K562 (cell line): ENCODE results near the gene WNK2. TPM values are rescaled to one million over a fixed set of nuclear protein-coding genes. Genes with fewer than 3 reads are reported as not detected.

Experiments
- CAMTA2 ChIP-seq: fragments of 250-450 bp; sonication (Bioruptor Pico); conservative IDR thresholded peaks from 2 replicates; pipeline ENCODE4 v1.5.1; 2022
- PHF8 ChIP-seq: fragments of 200-600 bp; sonication (generic); IDR thresholded peaks from 2 replicates; pipeline ENCODE4 v1.6.1; 2012; ENCODE audit warnings: mixed run types, mild to moderate bottlenecking, inconsistent platforms, low read length, moderate library complexity, borderline replicate concordance
- POLR2AphosphoS2 ChIP-seq: IDR thresholded peaks from 2 replicates; pipeline ENCODE4 v1.6.1; 2012; ENCODE audit warnings: low read length, improper control_type of control experiment
- RBM25 ChIP-seq: fragments of 200-400 bp; formaldehyde crosslinking; IDR thresholded peaks from 2 replicates; pipeline ENCODE4 v1.6.1; 2018; ENCODE audit warnings: low read length, low read depth, moderate library complexity; ENCODE audit not compliant: severe bottlenecking
- RBM39 ChIP-seq: fragments of 200-400 bp; formaldehyde crosslinking; optimal IDR thresholded peaks from 2 replicates; pipeline ENCODE3; 2018; ENCODE audit warnings: low read depth, low read length
- SMC3 ChIP-seq: conservative IDR thresholded peaks from 2 replicates; pipeline ENCODE4 v1.6.1; 2011; ENCODE audit warnings: low read depth, low read length, improper control_type of control experiment; ENCODE audit not compliant: insufficient read depth
- TEAD4 ChIP-seq, 2 experiments: sonication (generic) in 1 of 2; formaldehyde crosslinking in 1 of 2; IDR thresholded peaks; 2 replicates each; pipeline versions ENCODE4 v1.6.1 to v1.8.0; 2012 to 2022; ENCODE audit warnings: borderline replicate concordance in 1 of 2, inconsistent platforms in 1 of 2, low read length in 1 of 2, mild to moderate bottlenecking in 1 of 2, missing genetic modification reagents in 1 of 2
- polyA plus RNA-seq, 8 experiments: library from polyadenylated mRNA; depleted of rRNA in 4 of 8; stranded (reverse) in 5 of 8; unstranded in 3 of 8; fragments of >200 nt; fragmentation: Nextera tagmentation in 2 of 8; fragmentation: Illumina TruSeq in 1 of 8; extraction: Ambion mirVana in 2 of 8; extraction: Trizol in 1 of 8; gene quantifications; 2 replicates each; pipeline versions ENCODE4 v1.2.1 to v1.2.3, GENCODE V29; 2011 to 2014; ENCODE audit warnings: inconsistent platforms in 1 of 8, missing spikeins in 1 of 8
- total RNA-seq, 7 experiments: library from RNA; depleted of rRNA in 6 of 7; stranded (reverse); fragments of >200 nt in 6 of 7; fragmentation: Illumina TruSeq in 2 of 7; extraction: Trizol in 2 of 7; gene quantifications; 2 replicates each; pipeline versions ENCODE4 v1.2.1 to v1.2.3, GENCODE V29; 2011 to 2021; ENCODE audit warnings: low replicate concordance in 1 of 7
- TF ChIP-seq, protein P1 (sequence below): fragments of 450-650 bp; IDR thresholded peaks from 2 replicates; pipeline ENCODE4 v1.6.1; 2016; ENCODE audit warnings: mild to moderate bottlenecking, moderate library complexity
- TF ChIP-seq, protein P2 (sequence below): sonication (generic); formaldehyde crosslinking; IDR thresholded peaks from 2 replicates; pipeline ENCODE4 v1.9.0; 2022; ENCODE audit warnings: mild to moderate bottlenecking, missing genetic modification reagents
- TF ChIP-seq, protein P3 (sequence below): fragments of 450-650 bp; IDR thresholded peaks from 2 replicates; pipeline ENCODE4 v1.6.1; 2016
- TF ChIP-seq, protein P4 (sequence below): fragments of 450-650 bp; formaldehyde crosslinking; IDR thresholded peaks from 2 replicates; pipeline ENCODE4 v1.4.0; 2020; ENCODE audit warnings: mild to moderate bottlenecking, moderate library complexity

WNK2 gene
- total and polyA plus RNA-seq, 9 of the 15 experiments (the other 6 are each of a cell fraction or from before 2014, with no cell fraction given) = 0.36 to 3.3 (median 0.64) TPM; not detected in 2

DNA sequence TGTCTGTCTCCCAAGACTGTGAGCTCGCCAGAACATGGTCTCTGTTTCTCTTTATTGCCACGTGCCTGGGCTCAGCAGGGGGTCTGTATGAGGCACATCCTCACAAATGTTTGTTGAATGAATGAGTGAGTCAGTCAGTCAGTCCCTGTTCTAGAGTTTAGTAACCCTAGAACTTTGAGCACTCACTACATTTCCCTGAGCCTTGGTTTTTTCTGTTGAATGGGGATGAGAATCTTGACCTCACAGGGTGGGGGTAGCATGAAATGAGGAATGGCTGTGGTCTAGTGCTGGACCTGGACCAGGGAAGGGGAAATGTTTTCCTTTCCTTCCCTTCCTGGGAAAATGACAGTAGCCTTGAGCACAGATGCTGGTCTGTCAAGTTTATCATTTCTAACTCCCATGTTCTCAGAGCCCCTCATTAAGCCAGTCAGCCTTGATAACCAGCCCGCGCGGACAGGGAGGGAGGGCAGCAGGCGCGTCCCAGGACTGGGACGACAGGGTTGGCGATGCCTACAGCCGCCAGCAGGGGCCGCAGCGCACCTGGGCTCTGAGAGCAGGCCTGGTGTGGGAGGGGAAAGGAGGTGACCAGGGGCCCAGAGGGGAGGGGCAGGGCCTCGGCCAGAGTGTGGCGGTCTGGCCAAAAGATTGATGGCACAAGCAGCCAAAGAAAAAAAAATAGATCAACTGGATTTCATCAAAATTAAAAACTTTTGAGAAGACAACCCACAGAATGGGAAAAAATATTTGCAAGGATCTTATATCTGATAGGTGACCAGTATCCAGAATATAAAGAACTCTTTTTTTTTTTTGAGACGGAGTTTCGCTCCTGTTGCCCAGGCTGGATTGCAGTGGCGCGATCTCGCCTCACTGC, 24.1 kb upstream of the WNK2 start (continued):
- TF ChIP-seq, protein P1, sequence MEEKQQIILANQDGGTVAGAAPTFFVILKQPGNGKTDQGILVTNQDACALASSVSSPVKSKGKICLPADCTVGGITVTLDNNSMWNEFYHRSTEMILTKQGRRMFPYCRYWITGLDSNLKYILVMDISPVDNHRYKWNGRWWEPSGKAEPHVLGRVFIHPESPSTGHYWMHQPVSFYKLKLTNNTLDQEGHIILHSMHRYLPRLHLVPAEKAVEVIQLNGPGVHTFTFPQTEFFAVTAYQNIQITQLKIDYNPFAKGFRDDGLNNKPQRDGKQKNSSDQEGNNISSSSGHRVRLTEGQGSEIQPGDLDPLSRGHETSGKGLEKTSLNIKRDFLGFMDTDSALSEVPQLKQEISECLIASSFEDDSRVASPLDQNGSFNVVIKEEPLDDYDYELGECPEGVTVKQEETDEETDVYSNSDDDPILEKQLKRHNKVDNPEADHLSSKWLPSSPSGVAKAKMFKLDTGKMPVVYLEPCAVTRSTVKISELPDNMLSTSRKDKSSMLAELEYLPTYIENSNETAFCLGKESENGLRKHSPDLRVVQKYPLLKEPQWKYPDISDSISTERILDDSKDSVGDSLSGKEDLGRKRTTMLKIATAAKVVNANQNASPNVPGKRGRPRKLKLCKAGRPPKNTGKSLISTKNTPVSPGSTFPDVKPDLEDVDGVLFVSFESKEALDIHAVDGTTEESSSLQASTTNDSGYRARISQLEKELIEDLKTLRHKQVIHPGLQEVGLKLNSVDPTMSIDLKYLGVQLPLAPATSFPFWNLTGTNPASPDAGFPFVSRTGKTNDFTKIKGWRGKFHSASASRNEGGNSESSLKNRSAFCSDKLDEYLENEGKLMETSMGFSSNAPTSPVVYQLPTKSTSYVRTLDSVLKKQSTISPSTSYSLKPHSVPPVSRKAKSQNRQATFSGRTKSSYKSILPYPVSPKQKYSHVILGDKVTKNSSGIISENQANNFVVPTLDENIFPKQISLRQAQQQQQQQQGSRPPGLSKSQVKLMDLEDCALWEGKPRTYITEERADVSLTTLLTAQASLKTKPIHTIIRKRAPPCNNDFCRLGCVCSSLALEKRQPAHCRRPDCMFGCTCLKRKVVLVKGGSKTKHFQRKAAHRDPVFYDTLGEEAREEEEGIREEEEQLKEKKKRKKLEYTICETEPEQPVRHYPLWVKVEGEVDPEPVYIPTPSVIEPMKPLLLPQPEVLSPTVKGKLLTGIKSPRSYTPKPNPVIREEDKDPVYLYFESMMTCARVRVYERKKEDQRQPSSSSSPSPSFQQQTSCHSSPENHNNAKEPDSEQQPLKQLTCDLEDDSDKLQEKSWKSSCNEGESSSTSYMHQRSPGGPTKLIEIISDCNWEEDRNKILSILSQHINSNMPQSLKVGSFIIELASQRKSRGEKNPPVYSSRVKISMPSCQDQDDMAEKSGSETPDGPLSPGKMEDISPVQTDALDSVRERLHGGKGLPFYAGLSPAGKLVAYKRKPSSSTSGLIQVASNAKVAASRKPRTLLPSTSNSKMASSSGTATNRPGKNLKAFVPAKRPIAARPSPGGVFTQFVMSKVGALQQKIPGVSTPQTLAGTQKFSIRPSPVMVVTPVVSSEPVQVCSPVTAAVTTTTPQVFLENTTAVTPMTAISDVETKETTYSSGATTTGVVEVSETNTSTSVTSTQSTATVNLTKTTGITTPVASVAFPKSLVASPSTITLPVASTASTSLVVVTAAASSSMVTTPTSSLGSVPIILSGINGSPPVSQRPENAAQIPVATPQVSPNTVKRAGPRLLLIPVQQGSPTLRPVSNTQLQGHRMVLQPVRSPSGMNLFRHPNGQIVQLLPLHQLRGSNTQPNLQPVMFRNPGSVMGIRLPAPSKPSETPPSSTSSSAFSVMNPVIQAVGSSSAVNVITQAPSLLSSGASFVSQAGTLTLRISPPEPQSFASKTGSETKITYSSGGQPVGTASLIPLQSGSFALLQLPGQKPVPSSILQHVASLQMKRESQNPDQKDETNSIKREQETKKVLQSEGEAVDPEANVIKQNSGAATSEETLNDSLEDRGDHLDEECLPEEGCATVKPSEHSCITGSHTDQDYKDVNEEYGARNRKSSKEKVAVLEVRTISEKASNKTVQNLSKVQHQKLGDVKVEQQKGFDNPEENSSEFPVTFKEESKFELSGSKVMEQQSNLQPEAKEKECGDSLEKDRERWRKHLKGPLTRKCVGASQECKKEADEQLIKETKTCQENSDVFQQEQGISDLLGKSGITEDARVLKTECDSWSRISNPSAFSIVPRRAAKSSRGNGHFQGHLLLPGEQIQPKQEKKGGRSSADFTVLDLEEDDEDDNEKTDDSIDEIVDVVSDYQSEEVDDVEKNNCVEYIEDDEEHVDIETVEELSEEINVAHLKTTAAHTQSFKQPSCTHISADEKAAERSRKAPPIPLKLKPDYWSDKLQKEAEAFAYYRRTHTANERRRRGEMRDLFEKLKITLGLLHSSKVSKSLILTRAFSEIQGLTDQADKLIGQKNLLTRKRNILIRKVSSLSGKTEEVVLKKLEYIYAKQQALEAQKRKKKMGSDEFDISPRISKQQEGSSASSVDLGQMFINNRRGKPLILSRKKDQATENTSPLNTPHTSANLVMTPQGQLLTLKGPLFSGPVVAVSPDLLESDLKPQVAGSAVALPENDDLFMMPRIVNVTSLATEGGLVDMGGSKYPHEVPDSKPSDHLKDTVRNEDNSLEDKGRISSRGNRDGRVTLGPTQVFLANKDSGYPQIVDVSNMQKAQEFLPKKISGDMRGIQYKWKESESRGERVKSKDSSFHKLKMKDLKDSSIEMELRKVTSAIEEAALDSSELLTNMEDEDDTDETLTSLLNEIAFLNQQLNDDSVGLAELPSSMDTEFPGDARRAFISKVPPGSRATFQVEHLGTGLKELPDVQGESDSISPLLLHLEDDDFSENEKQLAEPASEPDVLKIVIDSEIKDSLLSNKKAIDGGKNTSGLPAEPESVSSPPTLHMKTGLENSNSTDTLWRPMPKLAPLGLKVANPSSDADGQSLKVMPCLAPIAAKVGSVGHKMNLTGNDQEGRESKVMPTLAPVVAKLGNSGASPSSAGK = no peak
- TF ChIP-seq SMC3 (peak; percentile 95), TEAD4 (IDR thresholded peaks at IDR 0.05; ENCODE audit: low read length) (no peak), TEAD4 (CRISPR knock-in tag; IDR thresholded peaks at IDR 0.05; ENCODE audit: borderline replicate concordance) (no peak), PHF8 (no peak), CAMTA2 (CRISPR knock-in tag) (no peak), RBM25 (no peak), POLR2AphosphoS2 (no peak), RBM39 (no peak)
- TF ChIP-seq, protein P2, sequence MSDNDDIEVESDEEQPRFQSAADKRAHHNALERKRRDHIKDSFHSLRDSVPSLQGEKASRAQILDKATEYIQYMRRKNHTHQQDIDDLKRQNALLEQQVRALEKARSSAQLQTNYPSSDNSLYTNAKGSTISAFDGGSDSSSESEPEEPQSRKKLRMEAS = no peak
- TF ChIP-seq, protein P3, sequence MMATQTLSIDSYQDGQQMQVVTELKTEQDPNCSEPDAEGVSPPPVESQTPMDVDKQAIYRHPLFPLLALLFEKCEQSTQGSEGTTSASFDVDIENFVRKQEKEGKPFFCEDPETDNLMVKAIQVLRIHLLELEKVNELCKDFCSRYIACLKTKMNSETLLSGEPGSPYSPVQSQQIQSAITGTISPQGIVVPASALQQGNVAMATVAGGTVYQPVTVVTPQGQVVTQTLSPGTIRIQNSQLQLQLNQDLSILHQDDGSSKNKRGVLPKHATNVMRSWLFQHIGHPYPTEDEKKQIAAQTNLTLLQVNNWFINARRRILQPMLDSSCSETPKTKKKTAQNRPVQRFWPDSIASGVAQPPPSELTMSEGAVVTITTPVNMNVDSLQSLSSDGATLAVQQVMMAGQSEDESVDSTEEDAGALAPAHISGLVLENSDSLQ = peak; percentile 85
- TF ChIP-seq, protein P4, sequence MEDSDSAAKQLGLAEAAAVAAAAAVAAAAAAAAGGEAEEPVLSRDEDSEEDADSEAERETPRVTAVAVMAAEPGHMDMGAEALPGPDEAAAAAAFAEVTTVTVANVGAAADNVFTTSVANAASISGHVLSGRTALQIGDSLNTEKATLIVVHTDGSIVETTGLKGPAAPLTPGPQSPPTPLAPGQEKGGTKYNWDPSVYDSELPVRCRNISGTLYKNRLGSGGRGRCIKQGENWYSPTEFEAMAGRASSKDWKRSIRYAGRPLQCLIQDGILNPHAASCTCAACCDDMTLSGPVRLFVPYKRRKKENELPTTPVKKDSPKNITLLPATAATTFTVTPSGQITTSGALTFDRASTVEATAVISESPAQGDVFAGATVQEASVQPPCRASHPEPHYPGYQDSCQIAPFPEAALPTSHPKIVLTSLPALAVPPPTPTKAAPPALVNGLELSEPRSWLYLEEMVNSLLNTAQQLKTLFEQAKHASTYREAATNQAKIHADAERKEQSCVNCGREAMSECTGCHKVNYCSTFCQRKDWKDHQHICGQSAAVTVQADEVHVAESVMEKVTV (CRISPR knock-in tag) = peak; percentile 92
